DMS79 treated with DMSO at 0.1 percent for 48 hours (cell line): ENCODE data around the gene IGSF3.

Experiments used
- DNase-seq: peaks from one replicate; lab custom pipeline; 2025; lab: John Stamatoyannopoulos, UW

Gene IGSF3

DNA sequence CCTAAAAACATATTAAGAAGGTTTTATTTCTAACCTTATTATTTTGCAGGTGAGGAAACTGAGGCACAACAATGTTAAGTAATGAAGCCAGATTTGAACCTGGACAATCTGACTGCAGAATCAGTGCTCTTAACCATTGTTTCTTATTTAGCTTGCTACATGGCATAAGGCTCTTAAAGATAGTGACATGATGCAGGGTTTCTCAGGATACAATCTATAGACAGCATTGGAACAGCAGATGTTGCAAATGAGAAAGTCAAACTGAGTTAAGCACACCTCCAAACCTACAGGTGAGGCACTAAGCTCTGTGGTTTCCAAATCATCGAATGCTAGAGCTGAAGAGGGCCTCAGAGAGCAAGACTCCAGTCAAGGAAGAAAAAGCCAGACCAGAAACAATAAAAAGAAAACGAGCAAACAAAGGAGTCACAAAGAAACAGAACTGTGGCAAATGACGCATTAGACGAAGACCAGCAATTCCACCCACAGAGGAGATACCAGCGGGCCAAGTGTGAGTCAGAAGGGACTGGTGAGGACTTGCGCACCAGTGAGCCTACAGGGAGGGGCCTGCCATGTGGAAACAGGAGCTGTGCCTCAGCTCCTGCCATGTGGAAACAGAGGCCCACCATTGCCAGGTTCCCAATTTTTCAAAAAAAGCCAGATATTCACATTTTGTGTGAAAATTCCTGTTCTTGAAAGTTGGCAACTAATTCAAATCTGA is 111.1 kb downstream of the IGSF3 start:
- DNase-seq: no peak

DNA sequence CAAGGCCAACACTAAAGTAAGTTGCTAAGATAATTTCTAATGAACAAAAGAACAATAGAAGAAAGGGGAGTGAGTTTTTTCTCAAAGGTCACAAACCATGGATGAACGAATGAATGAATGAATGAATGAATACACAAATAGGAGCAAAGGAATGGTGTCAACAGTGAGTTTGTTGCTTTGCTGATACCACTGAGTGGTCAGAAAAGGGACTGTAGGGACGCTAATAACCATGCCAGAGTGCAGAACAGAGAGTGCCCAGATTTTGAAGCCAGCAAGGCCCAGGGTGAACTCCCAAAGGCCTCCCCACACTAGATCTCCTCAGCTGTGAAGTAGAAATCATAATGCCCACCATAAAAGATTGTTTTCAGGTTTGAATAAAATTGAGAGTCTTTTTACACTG is 112.6 kb downstream of the IGSF3 start:
- DNase-seq: no peak

DNA sequence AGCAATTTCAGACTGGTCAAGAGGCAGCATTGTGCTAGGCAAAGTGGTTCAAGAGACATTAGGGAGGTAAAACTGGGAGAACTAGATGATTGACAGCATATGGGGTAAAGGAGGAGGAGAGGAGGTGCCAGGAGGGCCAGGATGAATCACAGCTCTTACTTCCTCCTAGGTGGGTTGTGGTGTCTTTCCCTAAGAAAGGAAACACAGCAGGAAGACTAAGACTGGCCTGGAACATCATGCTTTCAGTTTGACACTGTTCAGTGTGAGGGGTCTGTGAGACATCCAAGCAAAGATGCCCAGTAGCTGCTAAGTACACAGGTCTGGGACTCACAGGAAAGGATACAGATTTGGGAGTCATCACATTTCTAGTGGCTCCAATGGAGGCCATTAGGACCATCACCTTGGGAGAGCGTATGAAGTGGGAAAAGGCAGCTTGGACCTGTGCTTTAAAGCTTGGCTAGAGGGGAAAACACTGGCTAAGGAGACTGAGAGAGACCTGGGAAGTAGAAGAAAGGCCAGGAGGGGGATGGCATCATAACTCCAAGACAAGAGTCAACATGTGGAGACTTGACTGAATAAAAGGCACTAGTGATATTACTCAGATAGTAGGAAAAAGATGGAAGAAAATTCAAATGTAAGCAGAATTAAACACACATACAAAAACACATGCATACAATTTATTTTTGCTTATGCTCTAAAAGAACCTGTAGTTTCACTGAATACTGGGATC is 114.0 kb downstream of the IGSF3 start:
- no peak for DNase-seq

DNA sequence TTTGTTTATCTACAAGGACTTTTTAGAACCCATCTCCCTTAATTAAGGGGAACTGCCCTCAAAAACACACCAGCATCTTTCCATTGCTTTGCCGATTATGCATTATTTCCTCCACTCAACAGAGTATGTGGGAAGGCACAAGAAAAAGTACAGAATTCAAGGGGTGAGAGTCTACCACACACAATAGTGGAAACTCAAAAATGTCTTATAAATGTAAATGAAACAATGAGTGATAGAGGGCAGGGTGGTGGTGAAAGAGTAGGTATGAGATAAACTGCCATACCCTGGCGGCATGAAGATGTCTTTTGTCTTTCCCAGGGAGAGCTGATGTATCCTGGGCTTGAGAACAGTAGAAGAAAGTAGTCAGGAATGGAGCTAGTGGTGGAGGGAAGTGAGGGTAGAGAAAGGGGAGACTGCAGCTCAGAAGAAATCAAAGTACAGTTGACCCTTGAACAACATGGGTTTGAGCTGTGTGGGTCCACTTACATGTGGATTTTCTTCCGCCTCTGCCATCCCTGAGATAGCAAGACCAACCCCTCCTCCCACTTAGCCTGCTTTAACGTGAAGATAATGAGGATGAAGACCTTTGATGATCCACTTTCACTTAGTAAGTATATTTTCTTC is 121.1 kb downstream of the IGSF3 start:
- no peak for DNase-seq

DNA sequence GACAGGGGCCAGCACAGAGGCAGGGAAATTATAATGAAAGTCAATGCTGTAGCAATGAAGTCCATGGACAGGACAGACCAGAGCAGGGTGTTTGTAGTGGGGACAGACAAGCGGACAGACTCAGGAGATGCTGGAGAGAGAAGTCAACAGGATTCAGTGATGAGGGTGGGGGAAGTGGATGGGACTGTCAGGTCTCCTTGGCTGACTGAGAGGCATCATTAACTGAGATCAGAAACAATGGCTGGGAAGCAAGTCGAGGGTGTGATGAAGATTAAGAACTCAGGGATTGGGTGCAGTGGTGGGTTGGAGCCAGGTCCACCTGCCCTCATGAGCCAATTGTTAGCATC is 122.2 kb downstream of the IGSF3 start:
- no peak for DNase-seq

DNA sequence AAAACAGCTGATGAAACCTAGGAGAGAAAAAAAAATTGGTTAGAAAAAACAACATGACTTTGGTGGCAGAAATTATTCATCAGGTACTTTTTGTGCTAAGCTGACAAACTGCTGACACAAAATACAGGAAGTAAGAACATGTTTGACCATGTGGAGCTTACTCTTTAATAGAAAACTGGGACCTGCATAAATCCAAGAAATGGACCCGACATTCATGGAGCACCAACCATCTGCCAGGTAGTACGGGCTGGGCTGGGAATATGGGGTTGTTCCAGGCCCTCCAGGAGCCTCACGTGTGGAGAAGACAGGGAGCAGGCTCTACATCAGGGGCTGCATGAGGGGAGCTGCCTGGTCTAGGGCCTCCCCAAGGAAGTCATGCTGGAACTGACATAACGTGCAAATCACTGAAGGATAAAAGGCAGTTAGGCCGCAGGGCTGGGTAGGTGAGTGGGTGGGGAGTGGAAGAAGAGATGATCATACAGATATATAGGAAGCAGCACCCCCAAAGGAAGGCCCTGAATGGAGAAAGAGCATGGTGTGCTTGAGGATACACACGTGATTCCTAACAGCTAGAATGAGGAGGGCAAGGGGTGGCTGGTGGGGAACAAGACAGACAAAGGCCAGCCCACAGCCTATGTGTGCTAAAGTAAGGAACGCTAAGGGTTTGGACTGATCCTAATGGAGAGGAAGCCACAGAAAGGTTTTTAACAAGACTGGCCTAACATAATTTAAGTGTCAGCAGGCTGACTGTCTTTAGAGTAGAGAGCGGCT is 122.8 kb downstream of the IGSF3 start:
- no peak for DNase-seq

DNA sequence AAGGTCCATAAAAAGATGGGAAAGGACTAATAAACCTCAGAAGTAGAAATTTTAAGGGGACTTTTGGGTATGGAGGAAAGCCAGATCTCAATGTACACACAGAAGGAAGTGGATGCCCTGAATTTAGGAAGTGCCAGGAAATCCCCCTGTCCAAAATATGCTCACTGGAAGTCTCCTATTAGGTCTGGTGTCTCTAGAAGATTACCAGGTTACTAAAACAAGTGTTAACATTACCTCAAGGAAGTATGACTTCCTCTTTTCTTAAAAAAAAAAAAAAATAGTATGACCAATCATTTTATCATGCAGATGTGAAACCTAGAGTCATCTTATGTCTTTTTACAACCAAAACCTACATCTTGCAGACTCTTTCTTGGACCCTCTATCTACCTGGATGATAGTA is 127.4 kb downstream of the IGSF3 start:
- DNase-seq: no peak

DNA sequence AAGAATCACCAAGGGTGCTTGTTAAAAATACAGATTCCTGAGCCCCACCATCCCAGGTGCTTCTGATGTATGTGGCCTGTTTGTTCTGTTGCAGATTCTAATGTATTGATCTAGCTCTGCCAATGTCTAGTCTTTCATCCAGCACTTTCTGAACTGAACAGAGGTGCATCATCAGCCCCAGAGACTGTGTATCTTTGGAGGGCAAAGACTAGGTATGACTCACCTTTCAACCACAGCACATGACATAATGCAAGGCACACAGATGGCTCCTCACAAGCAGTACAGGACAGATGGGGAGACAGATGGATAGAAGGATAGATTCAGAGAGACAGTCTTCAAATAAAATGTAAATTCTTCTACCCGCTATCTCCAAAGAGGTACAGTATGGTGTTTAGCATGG is 129.0 kb downstream of the IGSF3 start:
- DNase-seq: no peak

DNA sequence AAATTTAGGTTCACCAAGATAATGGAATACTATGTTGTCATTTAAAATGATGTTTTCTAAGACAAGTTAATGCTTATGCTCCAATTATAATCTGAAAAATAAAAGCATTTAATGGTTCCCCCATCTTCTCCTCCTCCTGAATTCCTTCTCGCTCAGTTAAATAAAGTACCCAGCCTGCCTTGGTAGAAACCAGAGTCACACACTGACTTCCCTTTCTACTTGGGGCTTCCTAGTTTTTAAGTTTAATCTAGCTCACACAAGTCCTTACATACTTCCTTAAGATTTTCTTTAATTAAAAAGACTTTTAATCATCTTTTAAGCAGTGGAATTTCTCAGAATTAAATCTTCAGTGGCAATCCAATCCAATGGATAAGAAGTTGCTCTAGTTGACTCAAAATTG is 129.6 kb downstream of the IGSF3 start:
- DNase-seq: no peak

DNA sequence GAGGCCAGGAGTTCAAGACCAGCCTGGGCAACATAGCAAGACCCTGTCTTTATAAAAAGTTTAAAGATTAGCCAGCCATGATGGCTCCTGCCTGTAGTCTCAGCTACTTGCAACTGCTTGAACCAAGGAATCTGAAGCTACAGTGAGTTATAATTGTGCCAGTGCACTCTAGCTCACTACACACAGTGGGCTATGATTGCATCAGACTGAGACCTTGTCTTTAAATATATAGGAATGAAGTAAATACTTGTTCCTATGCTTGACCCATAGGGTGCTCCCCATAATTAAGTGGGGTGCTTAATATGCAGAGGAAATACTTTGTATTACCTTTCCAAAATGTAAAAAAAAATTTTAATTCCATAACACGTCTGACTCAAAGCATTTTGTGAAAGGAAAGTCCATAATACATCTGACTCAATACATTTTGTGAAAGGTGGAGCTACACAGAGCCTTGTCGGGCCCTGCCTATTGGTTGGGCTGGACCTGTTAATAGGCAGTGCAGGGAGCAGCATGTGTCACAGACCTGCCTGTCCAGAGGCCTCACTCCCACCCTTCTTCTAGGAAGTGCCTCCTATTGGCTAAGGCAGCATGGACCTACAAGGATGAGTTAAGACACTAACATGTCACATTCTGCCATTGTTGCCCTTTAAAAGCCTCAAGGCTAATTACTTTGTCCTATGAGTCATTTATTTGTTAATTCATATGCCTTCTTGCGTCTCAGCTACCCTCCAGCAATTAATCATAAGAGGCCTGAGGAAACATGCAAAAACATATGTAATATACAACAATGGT is 130.3 kb downstream of the IGSF3 start:
- DNase-seq: no peak

DNA sequence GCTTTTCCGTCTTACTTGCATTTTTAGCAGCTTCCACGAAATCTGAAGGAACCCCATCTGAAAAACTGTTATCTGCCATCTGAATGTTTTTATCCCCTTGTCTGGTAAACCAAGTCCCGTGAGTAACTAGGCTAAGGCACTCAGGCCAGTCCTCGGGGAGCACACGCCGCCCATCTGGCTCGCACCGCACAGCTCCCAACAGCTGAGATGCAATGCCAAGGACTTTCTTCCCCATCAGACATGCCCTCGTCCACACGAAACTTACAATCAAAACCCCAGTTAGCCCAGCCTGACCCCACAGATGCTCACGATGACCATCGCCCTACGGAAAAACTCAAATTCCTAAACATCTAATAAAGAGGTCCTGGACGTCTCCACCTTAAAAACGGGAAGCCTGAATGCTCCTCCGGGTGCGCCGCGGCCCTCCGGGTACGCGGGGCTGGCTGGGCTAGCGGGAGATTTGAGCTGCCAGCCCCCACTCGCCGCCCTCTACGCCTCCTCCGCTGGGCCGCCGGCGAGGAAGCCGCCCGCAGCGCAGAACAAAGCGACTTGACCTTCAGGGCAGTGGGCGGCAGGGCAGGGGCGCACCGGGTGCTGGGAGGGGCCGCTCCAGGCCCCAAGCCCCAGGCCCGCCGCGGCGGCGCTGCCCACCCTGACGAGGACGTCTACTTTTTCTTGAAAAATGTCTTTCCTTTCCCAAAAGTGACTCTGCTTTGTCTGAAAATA is 133.4 kb downstream of the IGSF3 start:
- DNase-seq: no peak

DNA sequence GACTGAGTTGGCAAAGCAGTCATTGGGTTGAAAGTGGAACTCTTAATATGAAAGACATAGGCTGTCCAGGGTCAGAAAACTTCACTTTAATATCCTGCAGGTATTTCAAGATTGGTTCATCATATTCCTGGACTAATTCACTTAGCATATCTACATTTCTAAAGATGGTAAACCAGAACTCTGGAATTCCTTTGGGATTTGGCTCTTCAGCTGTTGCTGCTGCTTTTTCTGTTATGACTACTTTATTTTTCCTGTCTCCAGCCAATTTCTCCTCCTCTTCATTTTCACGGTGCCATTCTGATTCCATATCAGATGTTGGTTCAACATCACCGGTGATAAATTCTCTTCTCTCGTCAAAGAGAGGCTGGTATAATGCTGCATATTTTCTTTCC is 134.1 kb downstream of the IGSF3 start:
- no peak for DNase-seq

DNA sequence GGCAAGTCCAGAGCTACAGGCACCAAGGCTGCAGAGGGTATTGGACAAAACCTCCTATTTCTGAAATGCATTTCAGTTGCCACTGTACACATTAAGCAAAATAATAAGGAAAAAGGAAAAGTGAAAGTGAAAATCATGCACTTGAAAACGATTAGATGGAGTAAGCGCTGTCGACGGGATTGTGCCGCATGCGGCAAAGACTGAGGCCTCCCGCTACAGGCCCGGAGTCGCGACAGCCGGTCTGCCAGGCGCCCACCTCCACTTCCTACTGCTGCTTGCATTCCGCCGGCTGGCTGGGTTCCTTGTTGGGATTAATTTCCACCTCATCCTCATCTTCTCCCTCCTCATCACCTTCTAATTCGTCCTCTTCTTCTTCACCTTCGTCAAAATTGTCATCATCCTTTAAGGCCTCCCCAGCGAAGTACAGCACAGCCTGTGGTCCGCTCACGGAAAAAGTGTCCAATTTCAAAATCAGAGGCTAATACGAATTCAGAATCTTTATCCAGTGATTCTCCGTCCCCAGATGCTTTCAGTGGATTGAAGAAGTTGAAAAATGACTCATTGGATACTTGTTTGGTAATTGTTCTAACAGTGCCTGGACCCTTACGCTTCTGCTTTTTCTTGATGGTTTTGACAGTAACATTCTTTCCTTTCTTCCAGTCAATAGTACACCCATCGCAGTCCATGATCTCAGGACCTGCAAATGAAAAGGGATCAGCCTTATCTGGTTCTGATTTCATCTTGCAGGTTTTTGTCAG is 134.7 kb downstream of the IGSF3 start:
- DNase-seq: no peak

DNA sequence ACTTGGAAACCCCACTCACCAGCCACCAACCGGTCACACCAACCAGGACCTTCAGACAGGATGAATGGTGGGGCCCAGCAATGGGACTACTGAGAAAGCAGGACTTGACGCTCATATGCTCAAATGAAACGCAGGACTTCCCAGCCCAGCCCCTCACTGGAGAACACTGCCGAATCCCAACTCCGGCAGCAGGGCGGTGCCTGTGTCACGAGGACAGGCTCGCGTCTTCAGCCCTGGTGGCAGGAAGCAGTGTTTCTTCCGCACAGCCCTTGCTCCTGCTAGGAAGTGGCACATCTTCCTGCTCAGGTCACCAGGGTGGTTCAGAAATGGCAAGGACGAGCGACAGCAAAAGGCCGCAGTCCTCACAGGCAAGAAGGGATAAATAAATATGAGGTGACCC is 135.6 kb downstream of the IGSF3 start:
- no peak for DNase-seq

DNA sequence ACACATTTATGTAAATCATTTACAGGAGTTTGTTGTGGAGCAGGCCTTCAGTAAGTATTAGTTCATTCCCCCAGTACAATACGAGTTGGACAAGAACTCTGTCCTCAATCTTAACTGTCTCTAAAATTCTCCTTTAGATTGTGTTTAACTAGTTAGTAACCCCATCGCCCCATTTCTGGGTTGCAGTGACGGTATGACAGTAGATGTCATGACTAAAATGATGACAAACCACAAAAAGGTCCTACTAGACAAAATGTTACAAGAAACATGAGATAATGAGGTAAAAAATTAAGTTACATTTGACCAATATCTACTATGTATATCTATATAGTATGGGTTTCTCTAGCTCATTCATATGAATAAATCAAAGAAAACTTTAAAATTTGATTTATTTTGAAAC is 137.9 kb downstream of the IGSF3 start:
- DNase-seq: no peak

DNA sequence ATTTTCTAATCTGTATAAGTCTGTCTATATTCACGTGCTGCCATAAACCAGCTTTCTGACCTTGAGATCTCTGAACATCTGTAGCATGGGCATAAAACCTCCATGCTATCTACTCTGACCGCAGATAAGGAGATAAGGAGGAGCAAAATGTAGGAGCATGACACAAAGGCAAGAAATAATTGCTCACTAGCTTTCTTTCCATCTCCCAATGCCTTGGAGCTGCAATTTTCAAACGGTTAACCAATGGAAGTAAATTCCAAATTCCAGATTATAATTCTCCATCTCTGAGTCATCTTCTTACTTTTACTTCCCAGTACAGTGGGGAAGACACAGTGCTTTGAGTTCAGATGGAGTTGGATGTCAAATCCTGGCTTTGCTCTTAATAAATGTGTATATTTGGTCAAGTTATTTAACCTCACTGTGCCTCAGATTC is 138.3 kb downstream of the IGSF3 start:
- DNase-seq: no peak

DNA sequence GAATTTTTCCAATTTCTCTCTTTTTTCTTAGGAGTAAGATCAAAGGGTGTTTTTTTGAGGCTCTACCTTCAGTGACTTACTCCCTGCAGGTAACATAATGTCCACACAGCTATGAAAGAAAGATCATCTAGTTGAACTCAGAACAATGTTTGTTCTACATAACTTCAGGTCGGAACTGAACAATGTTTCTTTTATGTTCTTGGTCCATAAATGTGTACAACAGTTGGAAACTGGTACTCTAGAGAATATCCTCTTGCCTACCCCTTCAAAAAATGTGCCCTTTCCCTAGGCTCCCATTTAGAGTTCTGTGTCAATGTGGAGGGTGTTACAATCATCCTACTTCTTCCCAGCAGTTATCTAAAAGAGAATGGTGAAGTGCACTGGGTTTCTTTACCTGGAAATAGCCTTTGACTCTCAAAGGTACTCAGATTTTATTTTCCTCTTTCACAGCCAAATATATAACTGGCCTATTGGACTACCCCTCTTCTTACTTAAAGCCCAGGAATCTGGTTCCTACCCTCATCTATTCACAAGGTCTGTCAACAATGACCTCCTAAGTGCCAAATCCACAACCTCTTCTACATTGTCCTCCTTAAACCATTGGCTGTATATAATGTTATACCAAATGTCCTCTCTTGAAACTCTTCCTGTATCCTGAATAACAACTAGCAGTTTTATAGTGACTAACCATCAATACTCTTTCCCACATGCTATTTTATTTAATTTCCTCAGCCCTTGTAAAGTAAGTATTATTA is 139.0 kb downstream of the IGSF3 start:
- DNase-seq: no peak

DNA sequence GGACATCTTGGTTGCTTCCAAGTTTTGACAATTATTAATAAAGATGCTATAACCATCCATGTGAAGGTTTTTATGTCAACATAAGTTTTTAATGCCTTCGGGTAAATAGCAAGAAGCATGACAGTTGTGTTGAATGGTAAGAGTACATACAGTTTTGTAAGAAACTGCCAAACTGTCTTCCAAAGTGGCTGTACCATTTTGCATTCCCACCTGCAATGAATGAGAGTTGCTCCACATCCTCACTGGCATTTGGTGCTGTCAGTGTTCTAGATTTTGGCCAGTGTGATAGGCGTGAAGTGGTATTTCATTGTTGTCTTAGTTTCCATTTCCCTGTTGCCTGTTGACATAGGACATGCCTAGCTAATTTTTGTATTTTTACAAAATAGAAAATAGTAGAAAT is 142.1 kb downstream of the IGSF3 start:
- DNase-seq: no peak
